IMR-90 (cell line): ENCODE data around the gene CD46. TPM values are rescaled to one million over a fixed set of nuclear protein-coding genes. Genes with fewer than 3 reads are reported as not detected.

Experiments used
- ATAC-seq: fragments of 200-7000 bp; cut with Tn5 transposase; 2 replicates; pipeline ENCODE4 v1.9.1; 2020; ENCODE audit warnings: low read depth, mild to moderate bottlenecking, moderate library complexity
- BruUV-seq: library from RNA; stranded (reverse); fragments of 400-500 nt; replicated peaks from 2 replicates; lab custom pipeline; 2021; lab: Mats Ljungman, UMichigan
- CTCF ChIA-PET: fragments of 300-600 bp; formaldehyde crosslinking; extraction: SDS; loops from one replicate; lab custom pipeline; 2021; ENCODE audit warnings: antibody characterized with exemption; lab: Yijun Ruan, JAX
- POLR2A ChIA-PET: fragments of 300-600 bp; sonication (Branson Sonifier 250); formaldehyde crosslinking; loops from one replicate; lab custom pipeline; 2022; ENCODE audit warnings: antibody characterized with exemption; ENCODE audit not compliant: unreplicated experiment; lab: Charles Lee
- DNase-seq: peaks from one replicate; pipeline ENCODE4 v3.0.0; 2013
- H2AFZ ChIP-seq: replicated peaks from 2 replicates; pipeline ENCODE3; 2013; ENCODE audit warnings: low read length, mild to moderate bottlenecking; ENCODE audit not compliant: poor library complexity
- H2AK5ac ChIP-seq: 2 replicates; pipeline ENCODE4 v1.6.1; 2013; ENCODE audit warnings: low read depth, low read length, inconsistent platforms
- H2AK9ac ChIP-seq: replicated peaks from 2 replicates; pipeline ENCODE3; 2013; ENCODE audit warnings: mild to moderate bottlenecking, low read depth, low read length, moderate library complexity; ENCODE audit not compliant: poor library complexity
- H2BK120ac ChIP-seq: 2 replicates; pipeline ENCODE4 v1.6.1; 2013; ENCODE audit warnings: low read depth, low read length, inconsistent platforms
- H2BK15ac ChIP-seq: 3 replicates; pipeline ENCODE4 v1.6.1; 2013; ENCODE audit warnings: low read depth, low read length, inconsistent platforms
- H2BK20ac ChIP-seq: 2 replicates; pipeline ENCODE4 v1.6.1; 2013; ENCODE audit warnings: low read depth, mild to moderate bottlenecking, inconsistent platforms, low read length, moderate library complexity
- H2BK5ac ChIP-seq: 2 replicates; pipeline ENCODE4 v1.6.1; 2013; ENCODE audit warnings: mild to moderate bottlenecking, low read depth, low read length, inconsistent platforms; ENCODE audit not compliant: poor library complexity, severe bottlenecking
- H3K14ac ChIP-seq: replicated peaks from 2 replicates; pipeline ENCODE4 v1.6.1; 2013; ENCODE audit warnings: low read depth, low read length, inconsistent platforms
- H3K18ac ChIP-seq: 2 replicates; pipeline ENCODE4 v1.6.1; 2013; ENCODE audit warnings: low read depth, low read length, control low read depth
- H3K23ac ChIP-seq: 2 replicates; pipeline ENCODE4 v1.6.1; 2013; ENCODE audit warnings: low read depth, low read length, inconsistent platforms
- H3K27ac ChIP-seq: 2 replicates; pipeline ENCODE4 v1.5.1; 2013; ENCODE audit warnings: mild to moderate bottlenecking, control low read depth, low read length; ENCODE audit not compliant: insufficient read depth
- H3K27me3 ChIP-seq: 2 replicates; pipeline ENCODE4 v1.6.1; 2013; ENCODE audit warnings: low read length; ENCODE audit not compliant: control insufficient read depth, insufficient read depth
- H3K36me3 ChIP-seq: 2 replicates; pipeline ENCODE4 v1.6.1; 2013; ENCODE audit warnings: low read length, mixed read lengths; ENCODE audit not compliant: control insufficient read depth, insufficient read depth
- H3K4ac ChIP-seq: 2 replicates; pipeline ENCODE4 v1.6.1; 2013; ENCODE audit warnings: low read depth, low read length, inconsistent platforms
- H3K4me1 ChIP-seq: 2 replicates; pipeline ENCODE4 v1.6.1; 2013; ENCODE audit warnings: low read length, mixed read lengths; ENCODE audit not compliant: control insufficient read depth, insufficient read depth
- H3K4me2 ChIP-seq: 2 replicates; pipeline ENCODE4 v1.6.1; 2013; ENCODE audit warnings: low read depth, mild to moderate bottlenecking, control low read depth, low read length, moderate library complexity
- H3K4me3 ChIP-seq: 2 replicates; pipeline ENCODE4 v1.5.1; 2013; ENCODE audit warnings: low read depth, mild to moderate bottlenecking, control low read depth, low read length, moderate library complexity; ENCODE audit not compliant: insufficient read depth
- H3K56ac ChIP-seq: 2 replicates; pipeline ENCODE4 v1.6.1; 2013; ENCODE audit warnings: low read length, inconsistent platforms; ENCODE audit not compliant: insufficient read depth; ENCODE audit errors: extremely low read depth
- H3K79me1 ChIP-seq, 2 experiments: 2 replicates each; pipeline ENCODE4 v1.6.1; 2013; ENCODE audit warnings: low read length in 2 of 2, inconsistent platforms in 1 of 2, low read depth in 1 of 2
- H3K9ac ChIP-seq: 2 replicates; pipeline ENCODE4 v1.6.1; 2013; ENCODE audit warnings: low read depth, low read length, control low read depth
- H3K9me1 ChIP-seq: 2 replicates; pipeline ENCODE4 v1.6.1; 2013; ENCODE audit warnings: low read length, inconsistent platforms; ENCODE audit not compliant: insufficient read depth
- H3K9me3 ChIP-seq: 2 replicates; pipeline ENCODE4 v1.6.1; 2013; ENCODE audit warnings: low read length; ENCODE audit not compliant: control insufficient read depth, insufficient read depth
- H4K20me1 ChIP-seq: 2 replicates; pipeline ENCODE4 v1.6.1; 2013; ENCODE audit warnings: low read length, inconsistent platforms; ENCODE audit not compliant: insufficient read depth
- H4K5ac ChIP-seq: 2 replicates; pipeline ENCODE4 v1.6.1; 2013; ENCODE audit warnings: mild to moderate bottlenecking, low read depth, low read length, control low read depth
- H4K8ac ChIP-seq, 2 experiments: 2 replicates each; pipeline ENCODE4 v1.6.1; 2013; ENCODE audit warnings: low read depth in 2 of 2, low read length in 2 of 2, control low read depth in 1 of 2, inconsistent platforms in 1 of 2
- H4K91ac ChIP-seq: 2 replicates; pipeline ENCODE4 v1.6.1; 2013; ENCODE audit warnings: low read depth, low read length, inconsistent platforms; ENCODE audit not compliant: insufficient read depth
- SMC3 ChIP-seq: fragments of 150-350 bp; IDR thresholded peaks from 2 replicates; pipeline ENCODE4 v1.6.1; 2016; ENCODE audit warnings: low read depth, mild to moderate bottlenecking, antibody characterized with exemption, low read length, moderate library complexity
- WGBS, 2 experiments: methylation state at CpG; one replicate each; pipeline versions ENCODE4 v1.1.5 to v1.1.7; 2013; ENCODE audit warnings: missing lambda C conversion rate in 2 of 2; ENCODE audit not compliant: insufficient read length in 1 of 2; ENCODE audit errors: extremely low coverage in 2 of 2; 5-methylcytosine and 5-hydroxymethylcytosine counted together
- dilution Hi-C: fragments of 300-500 bp; cut with HindIII; formaldehyde crosslinking; loops from one replicate; pipeline ENCODE4 v1.14.3; 2018; ENCODE audit warnings: low sequenced_read_pairs; ENCODE audit not compliant: unreplicated experiment
- in situ Hi-C: fragments of 300-500 bp; cut with MboI; formaldehyde crosslinking; loops from 3 replicates; pipeline ENCODE4 v1.14.3; 2019; ENCODE audit warnings: low sequenced_read_pairs, inconsistent platforms, mixed read lengths
- intact Hi-C: fragments of 100-400 bp; cut with micrococcal nuclease; formaldehyde crosslinking; loops from 2 replicates; pipeline ENCODE4 v1.10.0; 2022
- polyA plus RNA-seq, 3 experiments: library from polyadenylated mRNA; depleted of rRNA; stranded (reverse); fragments of >200 nt; gene quantifications; 2 replicates each; pipeline ENCODE4 v1.2.3, GENCODE V29; 2012; ENCODE audit warnings: low replicate concordance in 1 of 3
- total RNA-seq: library from RNA; depleted of rRNA; stranded (reverse); fragments of >200 nt; gene quantifications from 2 replicates; pipeline ENCODE4 v1.2.3, GENCODE V29; 2012
- TF ChIP-seq, protein P1 (sequence below): fragments of 150-350 bp; IDR thresholded peaks from 2 replicates; pipeline ENCODE4 v1.6.1; 2017; ENCODE audit warnings: mild to moderate bottlenecking, antibody characterized with exemption, low read length, low read depth

CD46 gene
- total and polyA plus RNA-seq, 2 of the 4 experiments (the other 2 are of a cell fraction) = 37.1 to 82.0 TPM

DNA sequence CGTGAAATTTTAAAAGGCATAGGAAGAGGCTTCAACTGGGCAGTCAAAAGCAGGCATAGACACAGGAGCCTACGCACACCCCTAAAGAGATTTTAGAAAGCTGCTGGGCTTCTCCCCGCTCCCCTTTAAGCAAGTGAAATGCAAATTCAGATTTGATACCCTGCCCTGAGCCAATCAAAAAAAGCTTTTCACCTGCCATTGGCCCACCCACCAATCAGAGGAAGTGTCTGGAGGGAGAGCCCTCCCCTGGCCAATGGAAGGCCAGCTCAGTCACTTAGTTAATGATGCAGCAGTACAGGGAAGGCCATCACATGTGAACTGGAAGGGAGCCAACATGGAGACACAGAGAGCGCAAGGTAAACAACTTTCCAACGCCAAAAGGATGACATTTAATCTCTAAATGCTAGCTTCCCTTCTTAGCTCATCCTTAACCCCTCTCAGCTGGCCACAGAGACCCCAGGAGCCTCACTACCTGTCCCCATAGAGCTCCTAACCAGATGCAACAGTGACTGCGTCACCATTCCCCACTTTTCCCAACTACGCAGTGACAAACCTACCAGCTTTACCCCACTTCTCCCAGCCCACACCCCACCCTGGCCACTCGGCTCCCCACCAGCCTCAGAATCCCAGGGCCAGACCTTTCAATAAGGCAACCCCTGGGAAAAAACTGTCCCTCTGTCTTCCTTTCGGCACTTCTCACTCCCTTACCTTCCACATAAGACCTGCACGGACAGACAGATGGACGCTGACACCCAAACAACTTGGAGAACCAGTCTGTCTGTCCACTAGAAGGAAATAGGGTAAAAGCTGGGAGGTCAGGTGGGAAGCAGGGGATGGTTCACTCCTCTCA, 71.0 kb downstream of the CD46 start:
- H3K9me3 ChIP-seq = no peaks in the 10 kb centered on the region
- intact Hi-C loops (no loop called here), in situ Hi-C loops (loop anchor here (10.0 kb wide), 1 partner anchor 142 kb away; no protein-coding TSS in a partner anchor), dilution Hi-C loops (no loop called here)
- H3K27ac ChIP-seq = peak overlapping the region; percentile 3; the same call in 1 of the 2 replicates
- H2AK5ac ChIP-seq = 0 out of 2 replicates have a peak overlapping the region, but pooled peaks have one; percentile 21
- H4K5ac ChIP-seq = peak overlapping the region; percentile 71; the same call in 1 of the 2 replicates
- H2BK15ac ChIP-seq = no peak overlapping the region
- DNase-seq (peak; percentile 22), ATAC-seq (no peak)
- H3K79me1 ChIP-seq = peaks cover 0 to 12% of the 10 kb centered on the region in 2 experiments; a peak in 1 of 4 replicates
- H2AK9ac ChIP-seq = no peak overlapping the region
- no peak overlapping the region for H4K8ac ChIP-seq
- H3K14ac ChIP-seq = no peak overlapping the region
- H2BK20ac ChIP-seq = no peak overlapping the region
- no peak overlapping the region for H3K23ac ChIP-seq
- no peak overlapping the region for H3K56ac ChIP-seq
- peak overlapping the region; percentile 67 for H3K4me2 ChIP-seq
- H3K9ac ChIP-seq = no peak overlapping the region
- no peaks in the 10 kb centered on the region for H3K36me3 ChIP-seq
- no peak overlapping the region; the same call in 1 of the 2 replicates for H4K91ac ChIP-seq
- no peak overlapping the region for H2AFZ ChIP-seq
- POLR2A ChIA-PET = interaction anchor here (0.6 kb wide), 1 partner anchor 9 kb away, joined by 3 read pairs; no protein-coding TSS in a partner anchor
- H3K27me3 ChIP-seq = no peaks in the 10 kb centered on the region
- TF ChIP-seq SMC3 = no peak
- TF ChIP-seq, protein P1, sequence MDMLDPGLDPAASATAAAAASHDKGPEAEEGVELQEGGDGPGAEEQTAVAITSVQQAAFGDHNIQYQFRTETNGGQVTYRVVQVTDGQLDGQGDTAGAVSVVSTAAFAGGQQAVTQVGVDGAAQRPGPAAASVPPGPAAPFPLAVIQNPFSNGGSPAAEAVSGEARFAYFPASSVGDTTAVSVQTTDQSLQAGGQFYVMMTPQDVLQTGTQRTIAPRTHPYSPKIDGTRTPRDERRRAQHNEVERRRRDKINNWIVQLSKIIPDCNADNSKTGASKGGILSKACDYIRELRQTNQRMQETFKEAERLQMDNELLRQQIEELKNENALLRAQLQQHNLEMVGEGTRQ = no peak
- H2BK120ac ChIP-seq = no peak overlapping the region
- no TSS peak for BruUV-seq
- peaks cover 32% of the 10 kb centered on the region for H3K4me1 ChIP-seq
- WGBS, 2 experiments = 88% methylated on average over 7 of the region's 11 CpGs; no CpG with 5 or more reads in 1 of the 2 experiments
- peak overlapping the region; percentile 25; the same call in 1 of the 2 replicates for H3K4me3 ChIP-seq
- H3K9me1 ChIP-seq = peaks cover 4% of the 10 kb centered on the region; the same call in 1 of the 2 replicates
- no peaks in the 10 kb centered on the region for H4K20me1 ChIP-seq
- H2BK5ac ChIP-seq = no peak overlapping the region
- no peak overlapping the region for H3K4ac ChIP-seq
- CTCF ChIA-PET = interaction anchor here (0.7 to 1.9 kb wide), 5 partner anchors 12 to 177 kb away, joined by 3 to 6 read pairs (median 3); no protein-coding TSS in a partner anchor
- H3K18ac ChIP-seq = peak overlapping the region; percentile 39; the same call in 1 of the 2 replicates
